HepG2 (cell line): ENCODE measurements around the gene ANAPC1. TPM values are rescaled to one million over a fixed set of nuclear protein-coding genes. Genes with fewer than 3 reads are reported as not detected.
A peak's percentile ranks its signal among the peaks of the same experiment; 100 is the strongest.

Experiments
- ARID5B ChIP-seq: IDR thresholded peaks from 2 replicates; pipeline ENCODE4 v1.4.0; 2020; ENCODE audit warnings: mild to moderate bottlenecking, missing genetic modification reagents
- BCL6 ChIP-seq: IDR thresholded peaks from 2 replicates; pipeline ENCODE4 v1.6.1; 2016; ENCODE audit warnings: missing genetic modification reagents, missing compliant biosample characterization
- FOXK1 ChIP-seq: sonication (generic); formaldehyde crosslinking; IDR thresholded peaks from 2 replicates; pipeline ENCODE4 v1.4.0; 2020; ENCODE audit warnings: low read depth, missing genetic modification reagents, borderline replicate concordance
- GATAD2A ChIP-seq: IDR thresholded peaks from 2 replicates; pipeline ENCODE4 v1.6.1; 2016
- HNF4A ChIP-seq: sonication (generic); formaldehyde crosslinking; IDR thresholded peaks from 2 replicates; pipeline ENCODE4 v1.4.0; 2020; ENCODE audit warnings: missing genetic modification reagents
- IRF2 ChIP-seq: IDR thresholded peaks from 2 replicates; pipeline ENCODE4 v1.6.1; 2018; ENCODE audit warnings: missing genetic modification reagents, missing compliant biosample characterization
- KDM1A ChIP-seq: IDR thresholded peaks from 2 replicates; pipeline ENCODE4 v1.6.1; 2016; ENCODE audit warnings: missing compliant biosample characterization
- NCOR1 ChIP-seq: fragments of 200-600 bp; sonication (generic); IDR thresholded peaks from 2 replicates; pipeline ENCODE4 v1.7.0; 2017; ENCODE audit warnings: antibody characterized with exemption, low read length, borderline replicate concordance
- NFYC ChIP-seq: IDR thresholded peaks from 2 replicates; pipeline ENCODE4 v1.6.1; 2016; ENCODE audit warnings: missing genetic modification reagents, missing compliant biosample characterization
- PHF21A ChIP-seq: sonication (generic); formaldehyde crosslinking; IDR thresholded peaks from 2 replicates; pipeline ENCODE4 v1.5.0; 2020; ENCODE audit warnings: mild to moderate bottlenecking, missing genetic modification reagents
- PPARG ChIP-seq: conservative IDR thresholded peaks from 2 replicates; pipeline ENCODE4 v1.6.1; 2016; ENCODE audit warnings: missing biosample characterization, missing genetic modification reagents
- RARA ChIP-seq: IDR thresholded peaks from 2 replicates; pipeline ENCODE4 v1.6.1; 2016; ENCODE audit warnings: missing genetic modification reagents, missing compliant biosample characterization
- TBX2 ChIP-seq: sonication (generic); formaldehyde crosslinking; IDR thresholded peaks from 2 replicates; pipeline ENCODE4 v1.5.0; 2020; ENCODE audit warnings: missing genetic modification reagents, mild to moderate bottlenecking, borderline replicate concordance
- ZNF644 ChIP-seq: IDR thresholded peaks from 2 replicates; pipeline ENCODE4 v1.6.1; 2016; ENCODE audit warnings: low read depth
- polyA plus RNA-seq, 8 experiments: library from polyadenylated mRNA; depleted of rRNA in 3 of 8; stranded (reverse) in 7 of 8; unstranded in 1 of 8; fragments of >200 nt; fragmentation: Illumina TruSeq in 4 of 8; extraction: Trizol in 4 of 8; gene quantifications; 2 replicates each; pipeline versions ENCODE4 v1.2.1 to v1.2.3, GENCODE V29; 2011 to 2016; ENCODE audit warnings: low read depth in 4 of 8, missing spikeins in 1 of 8, mixed read lengths in 1 of 8; ENCODE audit not compliant: insufficient read depth in 1 of 8
- total RNA-seq, 5 experiments: library from RNA; depleted of rRNA; stranded (reverse); fragments of >200 nt; fragmentation: Illumina TruSeq; extraction: Trizol; gene quantifications; 2 replicates each; pipeline ENCODE4 v1.2.3, GENCODE V29; 2016; ENCODE audit warnings: low read depth in 1 of 5
- TF ChIP-seq, protein P1 (sequence below): sonication (generic); formaldehyde crosslinking; IDR thresholded peaks from 2 replicates; pipeline ENCODE4 v1.8.0; 2022; ENCODE audit warnings: missing genetic modification reagents, mild to moderate bottlenecking, moderate library complexity, borderline replicate concordance
- TF ChIP-seq, protein P2 (sequence below): sonication (generic); formaldehyde crosslinking; IDR thresholded peaks from 2 replicates; pipeline ENCODE4 v1.5.0; 2020; ENCODE audit warnings: mild to moderate bottlenecking, missing genetic modification reagents, borderline replicate concordance
- TF ChIP-seq, protein P3 (sequence below): sonication (generic); formaldehyde crosslinking; IDR thresholded peaks from 2 replicates; pipeline ENCODE4 v1.4.0; 2020; ENCODE audit warnings: low read depth, missing genetic modification reagents

ANAPC1 gene
- total and polyA plus RNA-seq, 2 of the 13 experiments (the other 11 are each of a cell fraction or from before 2014, with no cell fraction given) = 50.0 to 89.7 TPM

DNA sequence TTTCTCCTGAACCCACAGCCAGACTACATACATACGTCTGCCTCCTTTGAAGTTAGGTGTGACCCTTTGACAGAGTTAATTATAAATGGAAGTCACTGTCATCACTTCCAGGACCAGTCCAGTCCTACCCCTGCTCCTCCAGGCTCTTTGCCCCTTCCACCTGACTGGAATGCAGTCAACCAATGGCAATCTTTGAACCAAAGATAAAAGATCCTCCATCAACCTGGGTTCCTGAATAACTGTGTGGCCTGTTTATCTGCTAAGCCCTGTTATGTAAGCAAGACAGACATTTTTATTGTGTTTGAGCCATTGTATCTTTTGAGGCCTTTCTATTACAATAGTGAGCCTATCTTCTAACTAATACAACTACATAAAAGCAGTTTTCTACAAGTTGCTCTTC is 45.0 kb downstream of the ANAPC1 start (continued):
- TF ChIP-seq ARID5B (CRISPR knock-in tag) = peak; percentile 86
- peak; percentile 51; the same call in 1 of the 2 replicates for TF ChIP-seq BCL6 (CRISPR knock-in tag)
- peak; percentile 65 for TF ChIP-seq NFYC (CRISPR knock-in tag)
- TF ChIP-seq RARA = peak; percentile 74
- TF ChIP-seq FOXK1 (CRISPR knock-in tag) = peak; percentile 65; the same call in 1 of the 2 replicates
- TF ChIP-seq HNF4A = peak; percentile 69
- TF ChIP-seq NCOR1 = peak; percentile 53; the same call in 1 of the 2 replicates
- TF ChIP-seq, protein P1, sequence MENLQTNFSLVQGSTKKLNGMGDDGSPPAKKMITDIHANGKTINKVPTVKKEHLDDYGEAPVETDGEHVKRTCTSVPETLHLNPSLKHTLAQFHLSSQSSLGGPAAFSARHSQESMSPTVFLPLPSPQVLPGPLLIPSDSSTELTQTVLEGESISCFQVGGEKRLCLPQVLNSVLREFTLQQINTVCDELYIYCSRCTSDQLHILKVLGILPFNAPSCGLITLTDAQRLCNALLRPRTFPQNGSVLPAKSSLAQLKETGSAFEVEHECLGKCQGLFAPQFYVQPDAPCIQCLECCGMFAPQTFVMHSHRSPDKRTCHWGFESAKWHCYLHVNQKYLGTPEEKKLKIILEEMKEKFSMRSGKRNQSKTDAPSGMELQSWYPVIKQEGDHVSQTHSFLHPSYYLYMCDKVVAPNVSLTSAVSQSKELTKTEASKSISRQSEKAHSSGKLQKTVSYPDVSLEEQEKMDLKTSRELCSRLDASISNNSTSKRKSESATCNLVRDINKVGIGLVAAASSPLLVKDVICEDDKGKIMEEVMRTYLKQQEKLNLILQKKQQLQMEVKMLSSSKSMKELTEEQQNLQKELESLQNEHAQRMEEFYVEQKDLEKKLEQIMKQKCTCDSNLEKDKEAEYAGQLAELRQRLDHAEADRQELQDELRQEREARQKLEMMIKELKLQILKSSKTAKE (CRISPR knock-in tag) = 0 out of 2 replicates have a peak, but pooled peaks have one; percentile 14
- TF ChIP-seq KDM1A (CRISPR knock-in tag) = 0 out of 2 replicates have a peak, but pooled peaks have one; percentile 26
- TF ChIP-seq, protein P2, sequence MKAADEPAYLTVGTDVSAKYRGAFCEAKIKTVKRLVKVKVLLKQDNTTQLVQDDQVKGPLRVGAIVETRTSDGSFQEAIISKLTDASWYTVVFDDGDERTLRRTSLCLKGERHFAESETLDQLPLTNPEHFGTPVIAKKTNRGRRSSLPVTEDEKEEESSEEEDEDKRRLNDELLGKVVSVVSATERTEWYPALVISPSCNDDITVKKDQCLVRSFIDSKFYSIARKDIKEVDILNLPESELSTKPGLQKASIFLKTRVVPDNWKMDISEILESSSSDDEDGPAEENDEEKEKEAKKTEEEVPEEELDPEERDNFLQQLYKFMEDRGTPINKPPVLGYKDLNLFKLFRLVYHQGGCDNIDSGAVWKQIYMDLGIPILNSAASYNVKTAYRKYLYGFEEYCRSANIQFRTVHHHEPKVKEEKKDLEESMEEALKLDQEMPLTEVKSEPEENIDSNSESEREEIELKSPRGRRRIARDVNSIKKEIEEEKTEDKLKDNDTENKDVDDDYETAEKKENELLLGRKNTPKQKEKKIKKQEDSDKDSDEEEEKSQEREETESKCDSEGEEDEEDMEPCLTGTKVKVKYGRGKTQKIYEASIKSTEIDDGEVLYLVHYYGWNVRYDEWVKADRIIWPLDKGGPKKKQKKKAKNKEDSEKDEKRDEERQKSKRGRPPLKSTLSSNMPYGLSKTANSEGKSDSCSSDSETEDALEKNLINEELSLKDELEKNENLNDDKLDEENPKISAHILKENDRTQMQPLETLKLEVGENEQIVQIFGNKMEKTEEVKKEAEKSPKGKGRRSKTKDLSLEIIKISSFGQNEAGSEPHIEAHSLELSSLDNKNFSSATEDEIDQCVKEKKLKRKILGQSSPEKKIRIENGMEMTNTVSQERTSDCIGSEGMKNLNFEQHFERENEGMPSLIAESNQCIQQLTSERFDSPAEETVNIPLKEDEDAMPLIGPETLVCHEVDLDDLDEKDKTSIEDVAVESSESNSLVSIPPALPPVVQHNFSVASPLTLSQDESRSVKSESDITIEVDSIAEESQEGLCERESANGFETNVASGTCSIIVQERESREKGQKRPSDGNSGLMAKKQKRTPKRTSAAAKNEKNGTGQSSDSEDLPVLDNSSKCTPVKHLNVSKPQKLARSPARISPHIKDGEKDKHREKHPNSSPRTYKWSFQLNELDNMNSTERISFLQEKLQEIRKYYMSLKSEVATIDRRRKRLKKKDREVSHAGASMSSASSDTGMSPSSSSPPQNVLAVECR (CRISPR knock-in tag) = peak; percentile 20; the same call in 1 of the 2 replicates
- peak; percentile 83 for TF ChIP-seq PPARG (CRISPR knock-in tag)
- peak; percentile 47 for TF ChIP-seq PHF21A
- peak; percentile 37; the same call in 1 of the 2 replicates for TF ChIP-seq TBX2
- peak; percentile 52; the same call in 1 of the 2 replicates for TF ChIP-seq IRF2
- TF ChIP-seq, protein P3, sequence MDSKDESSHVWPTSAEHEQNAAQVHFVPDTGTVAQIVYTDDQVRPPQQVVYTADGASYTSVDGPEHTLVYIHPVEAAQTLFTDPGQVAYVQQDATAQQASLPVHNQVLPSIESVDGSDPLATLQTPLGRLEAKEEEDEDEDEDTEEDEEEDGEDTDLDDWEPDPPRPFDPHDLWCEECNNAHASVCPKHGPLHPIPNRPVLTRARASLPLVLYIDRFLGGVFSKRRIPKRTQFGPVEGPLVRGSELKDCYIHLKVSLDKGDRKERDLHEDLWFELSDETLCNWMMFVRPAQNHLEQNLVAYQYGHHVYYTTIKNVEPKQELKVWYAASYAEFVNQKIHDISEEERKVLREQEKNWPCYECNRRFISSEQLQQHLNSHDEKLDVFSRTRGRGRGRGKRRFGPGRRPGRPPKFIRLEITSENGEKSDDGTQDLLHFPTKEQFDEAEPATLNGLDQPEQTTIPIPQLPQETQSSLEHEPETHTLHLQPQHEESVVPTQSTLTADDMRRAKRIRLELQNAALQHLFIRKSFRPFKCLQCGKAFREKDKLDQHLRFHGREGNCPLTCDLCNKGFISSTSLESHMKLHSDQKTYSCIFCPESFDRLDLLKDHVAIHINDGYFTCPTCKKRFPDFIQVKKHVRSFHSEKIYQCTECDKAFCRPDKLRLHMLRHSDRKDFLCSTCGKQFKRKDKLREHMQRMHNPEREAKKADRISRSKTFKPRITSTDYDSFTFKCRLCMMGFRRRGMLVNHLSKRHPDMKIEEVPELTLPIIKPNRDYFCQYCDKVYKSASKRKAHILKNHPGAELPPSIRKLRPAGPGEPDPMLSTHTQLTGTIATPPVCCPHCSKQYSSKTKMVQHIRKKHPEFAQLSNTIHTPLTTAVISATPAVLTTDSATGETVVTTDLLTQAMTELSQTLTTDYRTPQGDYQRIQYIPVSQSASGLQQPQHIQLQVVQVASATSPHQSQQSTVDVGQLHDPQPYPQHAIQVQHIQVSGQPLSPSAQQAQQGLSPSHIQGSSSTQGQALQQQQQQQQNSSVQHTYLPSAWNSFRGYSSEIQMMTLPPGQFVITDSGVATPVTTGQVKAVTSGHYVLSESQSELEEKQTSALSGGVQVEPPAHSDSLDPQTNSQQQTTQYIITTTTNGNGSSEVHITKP (CRISPR knock-in tag) = peak; percentile 72; the same call in 1 of the 2 replicates
- TF ChIP-seq GATAD2A = peak; percentile 69
- peak; percentile 86 for TF ChIP-seq ZNF644
